ENCODE results near the gene TMEM269.

Gene TMEM269

DNA sequence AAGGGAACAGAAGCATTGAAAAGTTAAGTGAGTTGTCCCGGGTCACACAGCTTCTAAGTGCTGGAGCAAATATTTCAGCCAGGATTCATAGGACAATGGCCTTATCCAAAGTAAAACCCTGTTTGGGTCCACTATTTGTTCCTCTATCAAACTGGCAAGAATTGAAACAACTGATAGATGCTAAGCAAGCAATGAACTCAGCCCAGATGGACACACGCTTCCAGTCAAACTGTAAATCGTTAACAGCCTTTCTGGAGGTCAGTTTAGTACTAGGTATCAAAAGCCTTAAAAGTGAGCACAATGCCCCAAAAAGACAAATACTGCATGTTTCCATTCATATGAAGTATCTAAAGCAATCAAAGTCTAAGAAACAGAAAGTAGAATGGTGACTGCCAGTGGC lies 33.2 kb downstream of the TMEM269 start:
- TF ChIP-seq, protein P1, sequence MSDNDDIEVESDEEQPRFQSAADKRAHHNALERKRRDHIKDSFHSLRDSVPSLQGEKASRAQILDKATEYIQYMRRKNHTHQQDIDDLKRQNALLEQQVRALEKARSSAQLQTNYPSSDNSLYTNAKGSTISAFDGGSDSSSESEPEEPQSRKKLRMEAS (IDR thresholded peaks at IDR 0.05; ENCODE audit: low read depth, low read length): no peak
- TF ChIP-seq MYC (IDR thresholded peaks at IDR 0.05; ENCODE audit: low read depth, low read length) (no peak), POLR2A (IDR thresholded peaks at IDR 0.05; ENCODE audit: extremely low read depth, insufficient read length) (no peak)
- TF ChIP-seq, protein P2, sequence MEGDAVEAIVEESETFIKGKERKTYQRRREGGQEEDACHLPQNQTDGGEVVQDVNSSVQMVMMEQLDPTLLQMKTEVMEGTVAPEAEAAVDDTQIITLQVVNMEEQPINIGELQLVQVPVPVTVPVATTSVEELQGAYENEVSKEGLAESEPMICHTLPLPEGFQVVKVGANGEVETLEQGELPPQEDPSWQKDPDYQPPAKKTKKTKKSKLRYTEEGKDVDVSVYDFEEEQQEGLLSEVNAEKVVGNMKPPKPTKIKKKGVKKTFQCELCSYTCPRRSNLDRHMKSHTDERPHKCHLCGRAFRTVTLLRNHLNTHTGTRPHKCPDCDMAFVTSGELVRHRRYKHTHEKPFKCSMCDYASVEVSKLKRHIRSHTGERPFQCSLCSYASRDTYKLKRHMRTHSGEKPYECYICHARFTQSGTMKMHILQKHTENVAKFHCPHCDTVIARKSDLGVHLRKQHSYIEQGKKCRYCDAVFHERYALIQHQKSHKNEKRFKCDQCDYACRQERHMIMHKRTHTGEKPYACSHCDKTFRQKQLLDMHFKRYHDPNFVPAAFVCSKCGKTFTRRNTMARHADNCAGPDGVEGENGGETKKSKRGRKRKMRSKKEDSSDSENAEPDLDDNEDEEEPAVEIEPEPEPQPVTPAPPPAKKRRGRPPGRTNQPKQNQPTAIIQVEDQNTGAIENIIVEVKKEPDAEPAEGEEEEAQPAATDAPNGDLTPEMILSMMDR (IDR thresholded peaks at IDR 0.05; ENCODE audit: low read depth, low read length): no peak
- DNase-seq (ENCODE audit: low read depth): no peak
- H3K4me3 ChIP-seq (ENCODE audit: low read depth, low read length): peak overlapping the region; percentile 62

DNA sequence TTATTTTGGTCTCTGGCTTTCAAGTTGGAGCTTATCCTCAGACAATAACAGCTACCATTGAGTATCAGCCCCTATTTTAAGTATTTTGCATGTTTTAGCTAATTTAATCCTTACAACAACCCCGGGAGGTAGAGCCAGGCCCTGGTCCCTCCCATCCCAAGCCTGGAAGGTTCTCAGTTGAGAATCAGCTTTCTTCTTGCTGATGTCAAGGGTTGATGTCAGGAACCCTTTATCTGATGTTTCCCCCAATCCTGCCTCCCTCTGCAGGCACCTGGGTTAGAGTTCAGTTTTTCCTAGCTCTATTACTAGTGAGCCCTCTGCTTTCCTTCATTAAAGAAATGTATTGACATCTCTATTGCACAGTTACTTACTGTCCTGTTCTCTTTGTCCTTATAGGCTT lies 36.0 kb downstream of the TMEM269 start:
- no peak overlapping the region for H3K4me3 ChIP-seq (ENCODE audit: low read depth, low read length)
- DNase-seq (ENCODE audit: low read depth): no peak
- TF ChIP-seq MYC (IDR thresholded peaks at IDR 0.05; ENCODE audit: low read depth, low read length) (no peak), POLR2A (IDR thresholded peaks at IDR 0.05; ENCODE audit: extremely low read depth, insufficient read length) (no peak)
- TF ChIP-seq, protein P2 (IDR thresholded peaks at IDR 0.05; ENCODE audit: low read depth, low read length): no peak
- TF ChIP-seq, protein P1 (IDR thresholded peaks at IDR 0.05; ENCODE audit: low read depth, low read length): no peak

DNA sequence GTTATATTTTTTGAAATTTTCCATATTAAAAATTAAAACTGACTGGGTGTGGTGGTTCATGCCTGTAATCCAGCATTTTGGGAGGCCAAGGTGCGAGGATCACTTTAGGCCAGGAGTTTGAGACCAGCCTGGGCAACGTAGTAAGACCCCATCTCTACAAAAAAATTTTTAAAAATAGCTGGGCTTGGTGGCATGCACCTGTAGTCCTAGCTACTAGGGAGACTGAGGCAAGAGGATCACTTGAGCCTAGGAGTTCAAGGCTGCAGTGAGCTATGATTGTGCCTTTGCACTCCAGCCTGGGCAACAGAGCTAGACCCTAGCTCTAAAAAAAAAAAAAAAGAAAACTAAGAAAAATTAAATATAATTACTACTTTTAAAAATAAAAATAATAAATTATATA lies 36.9 kb downstream of the TMEM269 start:
- TF ChIP-seq, protein P2 (IDR thresholded peaks at IDR 0.05; ENCODE audit: low read depth, low read length): no peak
- TF ChIP-seq MYC (IDR thresholded peaks at IDR 0.05; ENCODE audit: low read depth, low read length): no peak
- TF ChIP-seq POLR2A (IDR thresholded peaks at IDR 0.05; ENCODE audit: extremely low read depth, insufficient read length): no peak
- TF ChIP-seq, protein P1 (IDR thresholded peaks at IDR 0.05; ENCODE audit: low read depth, low read length): no peak

DNA sequence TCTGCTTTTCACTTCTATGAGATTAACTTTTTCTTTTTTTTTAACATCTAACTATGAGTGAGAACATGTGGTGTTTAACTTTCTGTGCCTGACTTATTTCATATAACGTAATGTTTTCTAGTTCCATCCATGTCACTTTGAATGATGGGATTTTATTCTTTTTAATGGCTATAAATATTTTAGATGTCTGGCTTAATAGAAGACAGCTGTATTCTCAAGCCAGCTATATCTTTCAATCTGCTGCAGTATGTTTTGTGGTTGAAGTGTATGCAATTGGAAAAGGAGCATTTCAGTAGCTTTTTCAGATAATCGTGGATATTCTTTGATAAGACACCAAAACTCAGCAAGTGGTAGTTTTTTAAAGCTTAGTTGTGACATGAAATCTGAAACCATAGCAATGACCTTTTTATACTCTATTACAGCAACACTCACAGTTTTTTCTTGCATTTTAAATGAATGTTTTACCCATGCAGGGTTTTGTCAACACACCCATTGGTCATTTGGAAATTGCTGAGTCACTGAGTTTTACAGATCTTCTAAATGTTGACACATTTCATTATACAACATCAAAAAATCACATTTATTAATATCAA lies 38.1 kb downstream of the TMEM269 start:
- TF ChIP-seq MYC (IDR thresholded peaks at IDR 0.05; ENCODE audit: low read depth, low read length) (no peak), POLR2A (IDR thresholded peaks at IDR 0.05; ENCODE audit: extremely low read depth, insufficient read length) (no peak)
- TF ChIP-seq, protein P2 (IDR thresholded peaks at IDR 0.05; ENCODE audit: low read depth, low read length): no peak
- TF ChIP-seq, protein P1 (IDR thresholded peaks at IDR 0.05; ENCODE audit: low read depth, low read length): no peak
- peak; percentile 39 for DNase-seq (ENCODE audit: low read depth)
- H3K4me3 ChIP-seq (ENCODE audit: low read depth, low read length): no peak overlapping the region

More for the DNA sequence above, 36.9 kb downstream of the TMEM269 start:
- DNase-seq (ENCODE audit: low read depth): no peak
- H3K4me3 ChIP-seq (ENCODE audit: low read depth, low read length): no peak overlapping the region

DNA sequence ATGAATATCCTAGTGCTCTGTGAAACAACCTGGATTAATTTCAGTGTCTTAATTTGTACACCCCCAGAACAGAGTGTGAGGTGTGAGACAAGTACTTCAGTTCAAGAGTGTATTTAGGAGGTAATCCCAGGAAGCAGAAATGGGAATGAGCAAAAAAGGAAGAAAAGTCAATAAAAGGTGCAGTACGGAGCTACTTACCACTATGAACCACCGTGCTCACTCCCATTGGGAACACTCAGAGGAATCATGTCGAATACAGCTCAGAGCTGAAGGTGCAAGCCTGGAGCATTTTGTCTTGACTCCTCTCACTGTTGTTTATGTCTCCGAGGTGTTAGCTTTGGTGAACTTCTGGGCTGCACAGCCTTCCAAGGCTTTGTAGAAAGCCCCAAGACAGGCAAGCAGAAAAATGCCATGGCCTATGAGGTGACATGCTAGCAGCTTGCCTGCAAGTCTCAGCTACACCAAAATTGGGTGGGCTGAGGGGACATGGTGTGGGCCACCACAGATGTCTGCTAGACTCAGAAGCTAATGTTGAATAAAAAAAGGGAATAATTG lies 39.8 kb downstream of the TMEM269 start:
- H3K4me3 ChIP-seq (ENCODE audit: low read depth, low read length): no peak overlapping the region
- DNase-seq (ENCODE audit: low read depth): no peak
- TF ChIP-seq, protein P1 (IDR thresholded peaks at IDR 0.05; ENCODE audit: low read depth, low read length): no peak
- TF ChIP-seq POLR2A (IDR thresholded peaks at IDR 0.05; ENCODE audit: extremely low read depth, insufficient read length) (no peak), MYC (IDR thresholded peaks at IDR 0.05; ENCODE audit: low read depth, low read length) (no peak)
- TF ChIP-seq, protein P2 (IDR thresholded peaks at IDR 0.05; ENCODE audit: low read depth, low read length): no peak

Measured in NB4 (cell line).